T47D (cell line): ENCODE results near the gene NHSL2.

Experiments used
- DNase-seq, 2 experiments: peaks; one replicate each; pipeline versions ENCODE4 v3.0.0 to v3.0.0-alpha.2; 2011 to 2012; ENCODE audit warnings: low read depth in 1 of 2, low spot score in 1 of 2
- JUND ChIP-seq: IDR thresholded peaks from 2 replicates; pipeline ENCODE4 v1.6.1; 2012; ENCODE audit warnings: low read depth
- in situ Hi-C: cut with HindIII; loops from 2 replicates; pipeline ENCODE4 v1.10.0; 2016; ENCODE audit warnings: low sequenced_read_pairs, low pct_unique_long_range_greater_than_20kb

The NHSL2 gene

DNA sequence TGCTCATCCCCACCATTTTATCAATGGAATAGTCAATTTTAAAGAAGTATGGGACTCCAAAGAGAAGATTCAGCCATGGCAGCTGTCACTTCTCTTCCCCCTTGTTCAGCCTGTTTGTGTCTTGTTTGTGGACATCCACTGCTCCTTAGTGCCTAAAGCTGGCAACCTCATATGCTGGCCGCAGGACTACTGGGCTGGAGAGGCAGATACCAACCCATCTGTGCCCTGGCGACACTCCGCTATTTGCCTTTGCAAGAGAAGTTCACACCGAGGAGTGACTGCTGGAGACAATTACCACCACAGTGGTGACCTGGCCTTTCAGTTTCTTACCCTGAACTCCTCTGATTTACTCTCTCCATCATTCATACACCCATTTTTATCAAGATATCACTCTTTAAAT is 64.3 kb downstream of the NHSL2 start:
- no peak for TF ChIP-seq JUND
- in situ Hi-C loops: no loop called here
- no peak for DNase-seq

DNA sequence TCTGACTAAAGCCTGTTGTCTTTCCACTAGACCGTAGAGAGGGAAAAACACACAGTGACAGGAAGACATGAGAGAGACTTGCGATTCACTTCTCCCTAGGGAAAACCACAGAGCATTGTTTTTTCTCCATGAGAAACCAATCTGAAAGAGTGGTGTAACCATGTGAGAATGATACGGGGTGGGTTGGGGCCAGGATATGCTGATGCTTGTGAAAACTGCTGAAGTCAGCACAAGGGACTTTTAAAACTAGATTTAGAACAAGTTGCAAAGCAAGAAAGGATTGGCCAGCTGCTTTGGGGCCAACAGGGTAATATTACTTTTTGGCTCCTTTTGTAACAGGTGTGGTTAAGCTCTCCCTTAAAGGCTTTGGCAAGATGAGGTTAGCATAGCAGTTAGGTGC is 66.1 kb downstream of the NHSL2 start:
- no peak for TF ChIP-seq JUND
- in situ Hi-C loops: no loop called here
- no peak for DNase-seq

DNA sequence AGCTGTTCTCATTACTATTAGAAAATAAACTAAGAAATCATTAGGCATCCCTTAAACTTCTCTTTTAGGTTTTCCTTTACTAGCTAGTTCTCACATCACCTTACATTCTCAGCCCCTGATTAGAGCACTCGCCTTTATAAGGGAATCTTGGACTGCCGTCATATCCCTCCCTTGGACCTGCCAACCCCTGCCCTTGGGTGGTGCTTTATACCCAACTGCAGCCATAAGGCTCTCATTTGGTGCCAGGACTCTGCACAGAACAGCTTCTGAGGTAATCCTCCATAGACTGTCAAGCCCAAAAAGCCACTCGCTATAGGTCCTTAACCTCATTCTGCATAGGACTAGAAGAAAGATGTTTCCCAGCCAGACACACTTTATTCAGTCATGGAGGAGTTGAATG is 67.5 kb downstream of the NHSL2 start:
- TF ChIP-seq JUND: no peak
- DNase-seq: no peak
- in situ Hi-C loops: no loop called here

DNA sequence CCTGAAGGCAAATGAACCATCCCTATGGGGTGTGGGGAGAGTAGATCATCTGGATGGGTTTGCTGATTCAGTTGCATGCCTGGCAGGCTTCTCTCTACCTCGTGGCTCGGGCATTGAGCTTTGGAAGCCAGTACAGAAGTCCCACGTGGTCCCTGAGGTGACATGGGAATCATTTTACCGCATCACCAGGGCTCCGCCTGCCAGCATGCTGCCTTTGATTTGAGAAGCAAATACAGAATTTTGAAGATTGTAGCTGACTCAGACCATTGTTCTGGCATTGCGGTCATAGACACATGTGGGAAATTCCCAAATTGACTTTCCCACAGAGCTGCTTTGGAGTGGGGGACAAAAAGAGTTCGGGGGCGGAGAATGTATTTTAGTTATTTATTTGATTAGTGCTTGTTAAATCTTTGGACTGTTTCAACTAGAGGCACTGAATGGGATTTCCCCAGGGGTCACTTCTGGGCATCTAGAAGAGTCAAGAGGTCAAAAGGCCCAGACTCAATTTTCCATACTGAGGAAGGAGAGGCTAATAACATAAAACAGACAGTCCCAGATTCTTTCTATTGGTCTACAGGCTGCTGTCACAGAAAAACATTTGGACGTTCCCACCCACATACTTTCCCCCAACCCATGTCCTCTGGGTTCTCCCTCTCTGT is 79.3 kb downstream of the NHSL2 start:
- no peak for TF ChIP-seq JUND
- in situ Hi-C loops: no loop called here
- no peak for DNase-seq

DNA sequence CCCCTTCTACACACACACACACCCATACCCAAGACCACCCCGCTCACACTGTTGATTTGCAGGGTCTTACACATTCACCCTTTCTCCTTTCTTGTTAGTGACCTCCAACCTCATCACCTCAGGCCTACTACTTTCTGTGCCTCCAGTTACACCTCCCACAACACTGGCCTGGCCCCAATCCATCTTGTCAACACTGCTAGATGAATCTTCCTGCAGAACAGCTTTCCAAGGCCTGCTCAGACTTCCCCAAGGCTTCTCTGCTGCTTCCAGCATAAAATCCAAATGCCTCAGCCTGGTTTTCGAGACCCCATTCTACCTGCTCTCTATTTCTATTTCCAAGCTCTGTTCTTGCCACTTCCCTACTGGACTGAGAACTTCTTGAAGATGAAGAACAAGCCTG is 79.9 kb downstream of the NHSL2 start:
- no peak for TF ChIP-seq JUND
- in situ Hi-C loops: no loop called here
- DNase-seq: peak in 1 of 2 experiments; percentile 48

DNA sequence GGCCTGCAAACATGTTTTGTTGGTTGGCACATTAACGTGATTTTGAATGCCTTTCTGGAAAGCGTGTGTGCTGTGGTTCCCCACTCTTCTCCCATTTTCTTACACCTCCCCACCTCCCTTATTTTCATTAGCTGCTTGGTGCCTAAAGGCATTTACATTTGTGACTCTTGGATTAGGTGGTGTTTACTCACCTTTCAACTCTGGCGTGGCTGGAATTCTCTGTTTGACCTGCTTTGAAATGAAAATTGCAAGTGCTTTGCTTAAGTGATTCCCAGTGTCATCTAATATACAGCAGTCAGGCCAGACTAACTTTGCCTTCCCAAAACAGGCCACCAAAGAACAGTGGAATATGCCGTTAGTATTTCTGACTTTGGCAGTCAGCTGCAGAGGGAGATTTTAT is 80.5 kb downstream of the NHSL2 start:
- TF ChIP-seq JUND: no peak
- peak in 1 of 2 experiments; percentile 38 for DNase-seq
- in situ Hi-C loops: no loop called here

DNA sequence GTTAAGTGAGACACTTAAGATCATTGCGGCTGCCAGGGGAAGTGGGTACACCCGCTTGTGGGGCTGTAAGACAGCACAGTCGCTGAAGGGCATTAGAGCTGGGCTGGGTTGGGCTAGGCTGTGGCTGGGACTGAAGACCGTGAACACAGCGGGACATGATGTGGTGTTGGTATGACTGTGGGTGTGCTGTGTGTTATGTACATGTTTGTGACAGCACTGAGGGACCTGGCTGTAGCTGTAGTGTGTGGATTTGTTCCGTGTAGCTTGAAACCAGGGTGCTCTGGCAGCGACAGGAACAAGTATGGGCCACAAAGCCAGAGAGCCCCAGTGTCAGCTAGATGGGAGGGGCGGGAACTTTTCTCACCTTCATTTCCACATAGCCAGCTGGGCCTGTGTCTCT is 82.1 kb downstream of the NHSL2 start:
- no peak for TF ChIP-seq JUND
- DNase-seq: no peak
- in situ Hi-C loops: no loop called here

DNA sequence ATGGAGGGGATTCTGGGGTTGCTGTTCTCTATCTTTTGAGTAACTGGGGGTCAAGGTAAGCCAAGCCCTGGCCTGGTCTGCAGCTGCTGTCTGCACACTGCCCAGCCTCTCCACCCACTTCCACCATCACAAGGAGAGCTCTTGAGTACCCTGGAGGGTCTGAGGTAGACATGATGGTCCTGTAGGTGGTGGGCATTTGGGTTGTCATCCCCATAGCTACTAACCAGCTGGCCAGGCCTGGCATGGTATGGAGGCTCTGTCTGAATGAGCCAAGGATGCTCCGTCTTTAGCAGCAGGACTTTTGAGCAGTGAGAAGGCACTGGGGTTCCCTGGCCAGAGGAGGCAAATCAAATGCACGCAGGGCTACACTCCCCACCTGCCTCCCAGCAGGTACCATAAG is 82.7 kb downstream of the NHSL2 start:
- DNase-seq: no peak
- no peak for TF ChIP-seq JUND
- in situ Hi-C loops: no loop called here

DNA sequence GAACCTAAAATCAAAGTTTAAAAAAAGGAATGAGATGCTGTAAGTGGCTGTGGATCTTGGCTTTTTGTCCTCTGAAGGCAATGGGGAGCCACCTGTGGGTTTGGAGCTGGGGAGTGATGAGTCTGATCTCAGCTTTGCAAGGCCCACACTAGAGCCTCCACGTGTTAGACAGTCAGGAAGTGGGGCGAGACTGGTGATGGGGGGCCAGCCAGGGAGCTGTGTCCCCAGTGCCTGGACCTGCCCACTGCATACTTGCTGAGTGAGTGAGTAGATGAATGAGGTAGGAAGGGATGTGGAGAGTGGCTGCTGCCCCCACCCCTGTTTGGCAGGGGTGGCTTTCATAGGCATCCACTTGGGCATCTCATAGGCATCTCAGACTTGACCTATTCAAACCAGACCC is 84.0 kb downstream of the NHSL2 start:
- in situ Hi-C loops: no loop called here
- no peak for TF ChIP-seq JUND

DNA sequence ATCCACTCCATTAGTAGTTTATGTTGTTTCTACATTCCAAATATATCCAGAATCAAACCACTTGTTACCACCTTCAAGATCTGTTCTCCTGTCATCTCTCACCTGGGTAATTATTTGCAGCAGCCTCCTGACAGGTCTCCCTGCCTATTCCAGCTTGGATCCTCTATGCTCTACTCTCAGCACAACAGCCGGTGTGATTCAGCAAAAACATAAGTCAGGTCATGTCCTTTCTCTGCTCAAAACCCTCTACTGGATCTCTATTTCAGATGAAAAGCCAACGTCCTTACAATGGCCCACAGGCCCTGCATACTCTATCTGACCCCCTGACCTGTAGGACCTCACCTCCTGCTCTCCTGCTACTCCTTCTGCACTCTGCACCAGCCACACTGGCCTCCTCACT is 84.5 kb downstream of the NHSL2 start:
- TF ChIP-seq JUND: no peak
- no peak for DNase-seq
- in situ Hi-C loops: no loop called here

More for the DNA sequence above, 84.0 kb downstream of the NHSL2 start:
- no peak for DNase-seq

DNA sequence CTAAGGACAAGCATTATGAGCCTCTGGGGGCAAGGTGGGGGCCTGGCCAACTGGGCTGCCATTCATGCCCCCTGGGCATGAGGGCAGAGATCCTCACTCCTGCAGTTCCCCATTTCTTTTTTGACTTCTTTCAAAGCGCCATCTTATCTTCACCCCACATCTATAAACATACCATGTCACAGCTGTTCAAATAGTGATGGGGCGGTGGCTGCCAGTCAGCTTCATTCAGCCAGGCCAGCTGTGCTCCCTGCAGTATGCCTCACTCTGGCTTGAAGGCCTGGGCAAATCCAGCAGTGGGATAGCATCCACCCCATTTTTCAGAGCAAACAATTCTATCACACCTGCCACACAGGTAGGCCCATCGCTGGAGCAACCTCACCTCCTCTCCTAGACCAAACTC is 85.5 kb downstream of the NHSL2 start:
- no peak for TF ChIP-seq JUND
- in situ Hi-C loops: no loop called here
- peak in 1 of 2 experiments; percentile 62 for DNase-seq

DNA sequence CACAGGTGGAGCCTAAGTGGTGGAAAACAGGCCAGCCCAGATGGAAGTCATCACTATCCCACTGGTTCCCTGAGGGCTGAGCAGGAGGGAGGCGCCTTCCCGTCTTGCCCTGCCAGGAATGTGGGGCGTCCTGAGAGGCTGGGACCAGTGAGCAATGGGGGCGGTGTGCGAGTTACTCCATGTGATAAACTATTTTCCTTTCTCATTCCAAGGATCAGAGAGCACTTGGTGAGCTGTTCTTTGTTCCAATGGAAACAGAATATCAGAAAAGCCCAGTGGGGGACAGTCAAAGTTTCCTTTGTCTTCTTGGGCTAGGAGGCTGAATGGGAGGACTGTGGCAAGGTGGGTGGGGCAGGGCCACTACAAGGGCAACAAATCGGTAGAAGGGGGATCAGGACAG is 86.2 kb downstream of the NHSL2 start:
- peak in 1 of 2 experiments; percentile 10 for DNase-seq
- TF ChIP-seq JUND: no peak
- in situ Hi-C loops: no loop called here

DNA sequence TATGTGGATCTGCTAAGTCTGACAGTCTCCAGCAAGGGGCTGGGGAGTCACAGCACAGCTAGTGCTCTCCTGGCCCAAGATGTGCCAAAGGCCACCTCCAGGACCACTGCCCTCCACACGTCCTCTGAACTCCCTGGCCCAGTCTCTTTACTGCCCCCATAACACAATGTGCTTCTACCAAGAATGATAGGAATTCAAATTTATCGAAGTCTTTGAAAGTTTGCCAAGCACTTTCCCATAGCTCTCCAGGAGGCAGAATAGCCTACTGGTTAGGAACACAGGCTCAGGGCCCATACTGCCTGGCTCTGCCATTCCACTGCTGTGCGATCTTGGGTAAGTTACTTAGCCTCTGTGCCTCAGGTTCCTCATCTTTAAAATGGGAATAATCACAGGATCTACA is 86.7 kb downstream of the NHSL2 start:
- DNase-seq: no peak
- TF ChIP-seq JUND: no peak
- in situ Hi-C loops: no loop called here

DNA sequence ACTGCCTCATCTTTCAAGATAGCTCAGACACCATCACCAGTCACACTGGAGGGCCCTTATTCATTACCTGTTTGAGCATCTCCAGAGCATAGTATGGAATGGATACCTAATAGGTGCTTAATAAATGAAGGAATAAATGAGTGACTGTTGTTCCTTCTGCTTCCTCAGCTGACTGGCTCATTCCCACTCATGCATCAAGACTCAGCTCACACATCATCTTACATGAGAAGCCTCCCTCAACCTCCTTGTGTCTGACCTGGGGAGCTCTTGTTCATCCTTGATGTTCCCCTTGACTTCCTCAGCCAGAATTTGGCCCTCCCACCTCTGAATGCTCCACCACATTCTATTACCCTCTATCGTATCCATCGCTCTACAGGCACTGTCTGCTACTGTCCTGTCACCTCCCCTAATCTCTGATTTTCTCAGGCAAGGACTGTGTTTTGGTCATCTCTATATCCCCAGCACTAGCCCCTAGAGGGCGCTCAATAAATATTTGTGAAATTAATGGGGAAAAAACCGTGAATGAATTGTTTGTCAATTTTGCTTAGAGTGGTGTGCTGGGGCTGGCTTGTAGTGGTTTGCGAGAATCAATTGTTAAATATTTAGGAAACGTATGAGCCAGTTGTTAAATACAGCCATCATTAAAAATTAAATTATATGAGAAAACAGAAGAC is 88.3 kb downstream of the NHSL2 start:
- no peak for TF ChIP-seq JUND
- in situ Hi-C loops: no loop called here
- DNase-seq: no peak
